Neural cell (in vitro differentiated cells): Measurements from ENCODE around the gene NOTCH2. TPM values are rescaled to one million over a fixed set of nuclear protein-coding genes. Genes with fewer than 3 reads are reported as not detected.

ENCODE experiments used
- H2AFZ ChIP-seq: fragments of 200-600, 300-800 bp; sonication (generic), shearing (Covaris generic); 2 replicates; pipeline ENCODE4 v1.6.0; 2014; ENCODE audit warnings: low read depth, mild to moderate bottlenecking, antibody characterized with exemption, low read length, moderate library complexity
- H3F3A ChIP-seq: fragments of 200-600 bp; shearing (Covaris generic); 2 replicates; pipeline ENCODE4 v1.6.1; 2016; ENCODE audit warnings: mild to moderate bottlenecking, moderate library complexity, mixed read lengths, antibody characterized with exemption, low read length; ENCODE audit not compliant: insufficient read depth, poor library complexity, severe bottlenecking
- H3K27ac ChIP-seq: fragments of 200-600, 300-800 bp; sonication (generic), shearing (Covaris generic); 2 replicates; pipeline ENCODE4 v1.5.1; 2014; ENCODE audit warnings: mild to moderate bottlenecking, low read length, moderate library complexity
- H3K27me3 ChIP-seq: fragments of 300-800, 200-600 bp; sonication (generic), shearing (Covaris generic); 2 replicates; pipeline ENCODE4 v1.6.0; 2014; ENCODE audit warnings: mild to moderate bottlenecking, low read depth, low read length, moderate library complexity; ENCODE audit not compliant: insufficient read depth
- H3K36me3 ChIP-seq: fragments of 300-800, 200-600 bp; sonication (generic), shearing (Covaris generic); 2 replicates; pipeline ENCODE4 v1.5.1; 2014; ENCODE audit warnings: mild to moderate bottlenecking, antibody characterized with exemption, low read length, moderate library complexity; ENCODE audit not compliant: insufficient read depth
- H3K4me2 ChIP-seq: fragments of 300-800, 200-600 bp; sonication (generic), shearing (Covaris generic); 2 replicates; pipeline ENCODE4 v1.6.0; 2014; ENCODE audit warnings: mild to moderate bottlenecking, low read length
- H3K4me3 ChIP-seq: fragments of 300-800, 200-600 bp; sonication (generic), shearing (Covaris generic); 2 replicates; pipeline ENCODE4 v1.5.1; 2014; ENCODE audit warnings: mild to moderate bottlenecking, low read length, moderate library complexity
- H3K79me2 ChIP-seq: fragments of 200-600 bp; shearing (Covaris generic); replicated peaks from 2 replicates; pipeline ENCODE4 v1.6.0; 2014; ENCODE audit warnings: mild to moderate bottlenecking, low read length, moderate library complexity; ENCODE audit not compliant: insufficient read depth
- H3K9ac ChIP-seq: fragments of 300-800, 200-600 bp; sonication (generic), shearing (Covaris generic); 2 replicates; pipeline ENCODE4 v1.6.1; 2016; ENCODE audit warnings: mild to moderate bottlenecking, low read length, mixed read lengths
- H3K9me2 ChIP-seq: fragments of 200-600 bp; shearing (Covaris generic); 2 replicates; pipeline ENCODE4 v1.6.1; 2016; ENCODE audit warnings: mild to moderate bottlenecking, low read length, mixed read lengths; ENCODE audit not compliant: insufficient read depth
- H3K9me3 ChIP-seq: fragments of 200-600, 300-800 bp; sonication (generic), shearing (Covaris generic); 2 replicates; pipeline ENCODE4 v1.6.1; 2016; ENCODE audit warnings: mild to moderate bottlenecking, mixed run types, low read length, moderate library complexity, mixed read lengths
- H4K20me1 ChIP-seq: fragments of 200-600 bp; shearing (Covaris generic); 2 replicates; pipeline ENCODE4 v1.6.1; 2016; ENCODE audit warnings: mild to moderate bottlenecking, mixed run types; ENCODE audit not compliant: insufficient read depth
- CTCF ChIP-seq: fragments of 450-650 bp; IDR thresholded peaks from 2 replicates; pipeline ENCODE4 v1.5.1; 2014; ENCODE audit warnings: antibody characterized with exemption, mild to moderate bottlenecking, moderate library complexity; ENCODE audit not compliant: poor library complexity, severe bottlenecking
- EP300 ChIP-seq: fragments of 450-650 bp; conservative IDR thresholded peaks from 2 replicates; pipeline ENCODE4 v1.6.1; 2014; ENCODE audit warnings: antibody characterized with exemption, mild to moderate bottlenecking, moderate library complexity; ENCODE audit not compliant: poor library complexity, severe bottlenecking
- EZH2 ChIP-seq: fragments of 200-600, 300-800 bp; shearing (Covaris generic), sonication (generic); IDR thresholded peaks from 2 replicates; pipeline ENCODE4 v1.6.1; 2014; ENCODE audit warnings: antibody characterized with exemption, low read length, borderline replicate concordance, mild to moderate bottlenecking; ENCODE audit not compliant: insufficient read depth, poor library complexity, severe bottlenecking
- MXI1 ChIP-seq: fragments of 450-650 bp; conservative IDR thresholded peaks from 2 replicates; pipeline ENCODE4 v1.6.1; 2014; ENCODE audit warnings: antibody characterized with exemption, mild to moderate bottlenecking; ENCODE audit not compliant: poor library complexity, severe bottlenecking
- POLR2AphosphoS5 ChIP-seq: IDR thresholded peaks from 2 replicates; pipeline ENCODE4 v1.6.1; 2012
- RAD21 ChIP-seq: fragments of 450-650 bp; conservative IDR thresholded peaks from 2 replicates; pipeline ENCODE4 v1.6.1; 2014; ENCODE audit warnings: antibody characterized with exemption, mild to moderate bottlenecking, moderate library complexity
- REST ChIP-seq: IDR thresholded peaks from 2 replicates; pipeline ENCODE4 v1.6.1; 2012; ENCODE audit warnings: borderline replicate concordance
- SMC3 ChIP-seq: fragments of 450-650 bp; conservative IDR thresholded peaks from 2 replicates; pipeline ENCODE4 v1.6.1; 2014; ENCODE audit warnings: antibody characterized with exemption, mild to moderate bottlenecking, moderate library complexity; ENCODE audit not compliant: poor library complexity
- TAF1 ChIP-seq: IDR thresholded peaks from 2 replicates; pipeline ENCODE4 v1.6.1; 2012; ENCODE audit warnings: low read depth
- polyA plus RNA-seq: library from polyadenylated mRNA; depleted of rRNA; stranded (reverse); fragments of >200 nt; gene quantifications from 2 replicates; pipeline ENCODE4 v1.2.3, GENCODE V29; 2014

Gene NOTCH2
- polyA plus RNA-seq, 1 donor from 2014 or later = 0.73 TPM

- no peaks in the 10 kb centered on the region for H3K27me3 ChIP-seq
- no peaks in the 10 kb centered on the region for H3K9me2 ChIP-seq
- no peak overlapping the region for H3K27ac ChIP-seq
- no peaks in the 10 kb centered on the region for H3F3A ChIP-seq
- TF ChIP-seq EZH2 = no peak
- TF ChIP-seq EP300 = no peak
- no peak for TF ChIP-seq CTCF
- TF ChIP-seq REST = no peak
- TF ChIP-seq MXI1 = no peak
- no peak for TF ChIP-seq SMC3
- TF ChIP-seq TAF1 = no peak
- no peak for TF ChIP-seq POLR2AphosphoS5
- no peaks in the 10 kb centered on the region for H3K79me2 ChIP-seq
- no peak overlapping the region for H3K4me2 ChIP-seq
- no peaks in the 10 kb centered on the region for H3K9me3 ChIP-seq
- no peak overlapping the region for H2AFZ ChIP-seq
- no peaks in the 10 kb centered on the region for H4K20me1 ChIP-seq
- H3K9ac ChIP-seq = no peak overlapping the region
- H3K4me3 ChIP-seq = no peak overlapping the region
- H3K36me3 ChIP-seq = no peaks in the 10 kb centered on the region
These were observed 196.1 kb downstream of the NOTCH2 start for GRCh38 chr1:119873135-119874015.

GRCh38 chr1:119871881-119872280 is 197.6 kb downstream of the NOTCH2 start:
- Histone ChIP-seq H4K20me1 (no peaks in the 10 kb centered on the region), H3K4me3 (no peak overlapping the region), H2AFZ (no peak overlapping the region), H3K9ac (no peak overlapping the region), H3K9me2 (no peaks in the 10 kb centered on the region), H3K79me2 (no peaks in the 10 kb centered on the region), H3K27ac (no peak overlapping the region), H3K4me2 (no peak overlapping the region), H3K9me3 (no peaks in the 10 kb centered on the region), H3F3A (no peaks in the 10 kb centered on the region), H3K27me3 (no peaks in the 10 kb centered on the region), H3K36me3 (no peaks in the 10 kb centered on the region)
- TF ChIP-seq RAD21 = no peak
- TF ChIP-seq SMC3 = no peak
- TF ChIP-seq MXI1 = no peak
- no peak for TF ChIP-seq TAF1
- no peak for TF ChIP-seq REST
- TF ChIP-seq CTCF = no peak
- TF ChIP-seq POLR2AphosphoS5 = no peak
- TF ChIP-seq EP300 = no peak
- TF ChIP-seq EZH2 = no peak
